Stimulated activated CD8-positive, alpha-beta memory T cell treated with anti-CD3 and anti-CD28 coated beads, Interleukin-4, amount 100 ng/mL, for 4 hours (primary cell): ENCODE results near the gene HOXA9.

Experiments used
- DNase-seq, 2 donors: peaks; one replicate each; pipeline ENCODE4 v3.0.0-alpha.2; 2020; ENCODE audit warnings: low read depth in 2 of 2, low spot score in 1 of 2

Gene HOXA9

DNA sequence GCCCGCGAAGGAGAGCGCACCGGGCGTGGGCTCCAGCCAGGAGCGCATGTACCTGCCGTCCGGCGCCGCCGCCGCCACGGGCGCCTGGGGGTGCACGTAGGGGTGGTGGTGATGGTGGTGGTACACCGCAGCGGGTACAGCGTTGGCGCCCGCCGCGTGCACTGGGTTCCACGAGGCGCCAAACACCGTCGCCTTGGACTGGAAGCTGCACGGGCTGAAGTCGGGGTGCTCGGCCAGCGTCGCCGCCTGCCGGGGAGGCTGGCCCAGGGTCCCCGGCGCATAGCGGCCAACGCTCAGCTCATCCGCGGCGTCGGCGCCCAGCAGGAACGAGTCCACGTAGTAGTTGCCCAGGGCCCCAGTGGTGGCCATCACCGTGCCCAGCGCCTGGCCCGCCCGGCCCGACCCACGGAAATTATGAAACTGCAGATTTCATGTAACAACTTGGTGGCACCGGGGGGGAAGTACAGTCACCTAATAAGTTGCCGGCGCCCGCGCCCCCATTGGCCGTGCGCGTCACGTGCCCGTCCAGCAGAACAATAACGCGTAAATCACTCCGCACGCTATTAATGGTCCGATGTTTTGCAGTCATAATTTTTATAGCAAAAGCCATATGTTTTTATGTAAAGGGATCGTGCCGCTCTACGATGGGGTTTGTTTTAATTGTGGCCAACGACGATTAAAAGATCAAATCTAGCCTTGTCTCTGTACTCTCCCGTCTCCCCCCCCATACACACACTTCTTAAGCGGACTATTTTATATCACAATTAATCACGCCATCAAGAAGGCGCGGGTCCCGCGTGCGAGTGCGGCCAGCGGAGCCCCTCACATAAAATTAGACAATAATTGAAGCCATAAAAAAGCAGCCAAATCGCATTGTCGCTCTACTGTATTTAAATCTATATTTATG is at the start of gene HOXA9:
Gene HOXA9, minus strand, starts transcription at position 449 of the 907 bp plus-strand sequence. Its CDS starts 80 bp downstream, at position 369.
- no peak for DNase-seq

GRCh38 chr7:27214239-27214950 is 49.1 kb upstream of the HOXA9 start:
- DNase-seq: no peak

DNA sequence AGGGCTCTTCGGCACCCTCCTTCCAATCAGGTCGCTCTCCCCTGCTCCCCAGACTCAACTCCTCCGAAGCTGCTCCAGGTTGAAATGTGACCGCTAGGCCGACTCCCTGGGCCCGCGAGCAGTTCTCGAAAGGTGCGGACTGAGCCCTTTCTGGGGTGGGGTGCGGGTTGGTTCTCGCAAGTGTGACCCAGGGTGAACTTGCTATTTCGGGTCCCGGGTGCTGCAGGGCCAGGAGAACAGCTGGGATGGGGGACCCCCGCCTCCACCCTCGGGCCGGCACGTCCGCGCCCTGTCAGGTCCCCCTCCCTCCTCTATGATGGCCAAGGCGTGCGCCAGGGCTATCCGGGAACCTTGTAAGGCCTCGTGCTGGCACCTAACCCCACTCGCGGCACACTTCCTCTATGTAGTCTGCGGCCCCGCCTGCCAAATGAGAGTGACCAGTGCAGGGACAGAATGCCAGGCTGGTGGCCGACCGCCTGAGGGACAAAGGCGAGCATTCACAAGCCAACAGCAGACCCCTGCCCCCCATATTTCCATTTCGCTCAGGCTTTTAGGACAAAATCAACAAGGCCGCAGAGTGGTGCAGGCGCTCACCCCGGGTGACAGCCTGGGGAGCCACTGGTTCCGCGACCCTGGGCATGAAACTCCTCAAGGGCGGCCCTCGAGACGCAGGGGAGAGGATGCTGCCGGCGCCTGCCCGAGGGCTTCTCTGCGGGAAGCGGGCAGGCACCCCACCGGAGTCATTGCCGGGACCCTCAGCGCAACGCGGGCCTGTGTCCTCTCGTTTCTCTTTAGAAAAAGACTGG is 48.3 kb upstream of the HOXA9 start:
- DNase-seq: no peak

GRCh38 chr7:27212497-27213432 is 47.4 kb upstream of the HOXA9 start:
- DNase-seq: no peak

GRCh38 chr7:27211764-27212204 is 46.4 kb upstream of the HOXA9 start:
- DNase-seq: no peak

DNA sequence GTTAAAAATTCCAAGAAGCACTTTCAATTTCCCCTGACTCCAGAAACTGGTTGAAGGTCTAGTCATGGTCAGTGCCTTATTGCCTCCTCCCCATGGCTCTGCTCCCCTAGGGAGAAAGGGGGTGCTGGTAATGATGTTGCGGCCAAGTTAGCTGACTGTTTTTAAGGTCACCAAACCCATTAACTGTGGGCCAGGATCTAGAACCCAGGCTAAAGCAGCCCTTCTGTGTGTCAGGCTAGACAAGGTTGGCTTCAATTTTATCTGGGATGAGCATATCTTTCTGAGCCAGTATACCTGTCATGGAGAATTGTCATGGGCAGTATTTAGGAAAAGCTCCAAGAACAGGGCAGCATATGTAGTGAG is 45.7 kb upstream of the HOXA9 start:
- no peak for DNase-seq

DNA sequence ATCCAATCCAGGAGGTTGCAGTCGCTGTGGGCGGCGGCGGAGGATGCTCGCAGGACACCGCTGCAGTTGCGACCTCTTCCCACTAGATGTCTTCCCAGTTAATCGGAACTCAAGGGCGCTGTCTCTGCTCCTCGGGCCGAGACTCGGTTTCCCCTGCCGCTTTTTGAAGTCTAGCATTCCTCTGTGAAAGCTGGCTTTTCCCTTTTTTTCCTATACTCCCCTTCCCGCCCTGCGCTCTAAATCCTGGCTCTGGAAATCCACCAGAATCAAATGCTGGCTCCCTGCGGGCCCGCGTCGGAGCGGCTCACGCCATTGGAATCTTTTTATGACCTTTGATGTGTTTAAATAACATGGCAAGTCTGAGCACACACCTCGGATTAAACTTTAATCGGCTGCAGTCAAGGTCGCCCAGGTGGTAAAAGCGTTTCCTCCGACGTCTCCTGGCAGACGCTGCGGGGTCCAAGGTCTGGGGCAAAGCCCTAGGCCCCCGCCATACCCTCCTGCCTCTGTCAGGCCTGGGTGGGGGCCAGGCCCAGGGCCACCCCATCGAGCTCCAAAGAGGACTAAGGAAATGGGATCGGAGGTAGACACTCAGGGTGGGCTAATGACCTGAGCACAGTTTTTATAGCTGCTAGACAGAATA is 45.2 kb upstream of the HOXA9 start:
- no peak for DNase-seq

- no peak for DNase-seq
Measured at GRCh38 chr7:27209933-27210440, 44.6 kb upstream of the HOXA9 start.

DNA sequence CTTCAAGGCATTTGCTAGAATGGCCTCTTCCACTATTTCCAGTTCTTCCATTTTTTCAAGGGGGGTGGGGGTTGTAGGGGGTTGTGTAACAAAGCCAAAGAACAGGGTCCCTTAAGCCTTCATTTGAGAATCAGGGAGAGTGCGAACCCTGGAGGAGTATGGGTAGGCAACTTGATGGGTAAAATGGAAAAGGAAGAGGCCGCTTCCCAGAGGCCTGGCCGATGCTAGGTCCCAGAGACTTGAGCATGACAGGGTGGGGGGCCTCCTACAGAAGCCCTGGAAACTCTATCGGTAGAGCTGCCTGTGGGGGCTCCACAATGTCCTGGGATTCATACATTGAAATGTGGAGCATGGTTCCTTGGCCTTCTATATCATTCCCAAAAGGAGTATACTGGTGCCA is 43.7 kb upstream of the HOXA9 start:
- DNase-seq: no peak

DNA sequence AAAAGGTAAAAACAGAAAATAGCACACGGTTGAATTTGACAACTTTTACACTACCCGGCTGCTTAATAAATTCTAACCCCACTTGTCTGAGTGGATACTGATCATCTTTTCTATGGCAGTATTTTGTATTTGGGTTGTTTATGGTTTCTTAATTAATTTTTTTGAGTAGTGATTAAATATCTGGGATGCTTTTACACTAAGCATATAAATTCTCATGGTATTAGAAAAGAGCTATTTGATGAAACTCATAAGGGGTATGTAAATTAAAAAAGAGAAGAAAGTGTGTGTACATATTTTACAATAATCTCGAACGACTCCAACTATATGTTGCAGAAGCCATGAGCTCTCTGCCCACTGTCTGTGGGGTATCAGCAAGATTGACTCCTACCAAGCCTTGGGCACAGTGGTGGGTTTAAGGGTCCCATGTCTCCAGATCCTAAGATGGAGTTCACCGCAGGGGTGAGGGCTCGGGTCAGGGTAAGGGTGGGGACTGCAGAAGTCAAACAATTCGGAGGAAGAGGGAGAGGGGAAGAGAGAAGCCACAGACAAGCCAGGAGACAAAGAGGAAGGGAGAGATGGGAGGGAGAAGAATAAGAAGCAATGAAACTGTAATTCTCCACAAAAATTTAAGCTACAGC is 42.1 kb upstream of the HOXA9 start:
- DNase-seq: no peak

DNA sequence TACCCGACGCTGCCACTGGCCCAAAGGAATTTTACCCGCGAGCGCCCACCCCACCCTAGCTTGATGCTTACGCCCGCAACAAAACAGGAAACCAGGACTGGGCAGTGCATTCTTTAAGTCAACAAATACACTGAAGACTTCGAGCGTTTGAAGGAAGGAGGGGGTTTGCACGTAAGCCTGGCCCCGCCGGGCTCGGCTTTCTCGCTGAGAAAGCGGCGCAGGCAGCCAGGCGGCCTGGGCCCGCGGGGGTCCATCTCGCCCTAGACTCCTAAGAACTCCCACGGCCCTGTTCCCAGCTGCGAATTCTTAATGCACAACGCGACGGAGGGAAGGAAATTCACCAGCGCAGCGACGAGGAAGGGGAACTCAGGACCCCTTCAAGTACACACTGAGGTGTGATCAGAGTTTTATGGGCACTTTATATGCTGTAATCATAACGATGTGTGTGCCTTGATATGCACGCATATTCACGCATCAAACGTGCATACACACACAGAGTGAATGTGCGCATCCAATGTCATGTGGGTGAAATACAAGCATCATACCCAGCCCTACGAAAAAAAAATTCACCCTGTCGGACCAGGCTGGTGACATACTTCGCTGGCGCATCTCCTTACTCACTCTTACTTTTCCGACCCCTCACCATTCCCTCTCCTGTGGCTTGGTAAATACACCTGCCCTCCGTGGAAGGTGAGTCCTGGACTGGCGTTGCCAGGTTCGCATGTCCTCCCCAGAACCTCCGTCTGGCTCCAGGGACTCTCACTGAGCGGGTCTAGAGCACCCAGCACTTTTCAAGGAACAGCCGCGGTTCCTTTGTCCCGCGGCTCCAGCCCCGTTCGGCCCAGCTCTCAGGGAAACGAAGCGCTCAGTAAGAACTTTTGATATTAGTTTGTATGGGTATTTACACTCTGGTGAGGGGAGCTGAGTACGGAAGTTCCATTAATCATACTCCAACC is 40.3 kb upstream of the HOXA9 start:
- DNase-seq: no peak

GRCh38 chr7:27204851-27205322 is 39.5 kb upstream of the HOXA9 start:
- DNase-seq: no peak

GRCh38 chr7:27203964-27204594 is 38.7 kb upstream of the HOXA9 start:
- no peak for DNase-seq

- DNase-seq: no peak
Measured at GRCh38 chr7:27203365-27203953, 38.1 kb upstream of the HOXA9 start.

DNA sequence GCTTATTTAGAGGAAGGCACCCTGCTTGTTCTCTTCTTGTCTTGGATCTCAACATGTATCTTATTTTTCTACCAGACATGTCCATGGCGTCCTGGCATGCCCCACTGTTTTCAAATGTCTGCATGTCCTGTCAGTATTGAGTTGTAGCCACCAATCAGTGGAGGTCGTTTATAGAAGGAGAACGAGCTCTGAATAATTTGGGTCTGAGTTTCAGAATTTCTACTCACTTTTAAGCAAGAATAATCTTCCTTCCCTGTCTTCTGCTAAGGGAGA is 37.5 kb upstream of the HOXA9 start:
- DNase-seq: no peak

- no peak for DNase-seq
Measured at GRCh38 chr7:27202018-27202861, 36.9 kb upstream of the HOXA9 start.
